Tibial nerve (tissue), 4 donors: ENCODE results near the gene DLGAP4.

Source experiments
- CTCF ChIP-seq, 5 experiments: fragments of 200-600 bp in 3 of 5; fragments of 450-650 bp in 2 of 5; sonication (generic) in 3 of 5; IDR thresholded peaks; one replicate each; pipeline ENCODE4 v1.5.1; 2016 to 2019; ENCODE audit warnings: antibody characterized with exemption in 5 of 5, mild to moderate bottlenecking in 3 of 5, moderate library complexity in 2 of 5
- EP300 ChIP-seq, 2 donors: sonication (generic); formaldehyde crosslinking; IDR thresholded peaks; one replicate each; pipeline ENCODE4 v1.6.1; 2017; ENCODE audit warnings: antibody characterized with exemption in 2 of 2, mild to moderate bottlenecking in 1 of 2
- POLR2A ChIP-seq, 2 donors: fragments of 450-650 bp; IDR thresholded peaks; one replicate each; pipeline ENCODE4 v1.6.1; 2017; ENCODE audit warnings: antibody characterized with exemption in 2 of 2, mild to moderate bottlenecking in 2 of 2, moderate library complexity in 2 of 2

GRCh38 chr20:36481380-36482043 is 175.4 kb downstream of the DLGAP4 start:
- TF ChIP-seq CTCF (IDR thresholded peaks at IDR 0.05) (peak in 2 of 5 experiments; percentile 15 to 21), POLR2A (IDR thresholded peaks at IDR 0.05) (no peak), EP300 (IDR thresholded peaks at IDR 0.05) (no peak)
